Measurements from ENCODE around the gene ADCY7. TPM values are rescaled to one million over a fixed set of nuclear protein-coding genes. Genes with fewer than 3 reads are reported as not detected.

The ADCY7 gene
- polyA plus RNA-seq, 1 experiment = 13.2 TPM

- no peak for DNase-seq (ENCODE audit: low read depth)
- Histone ChIP-seq H3K4me3 (ENCODE audit: low read depth, low read length) (peak overlapping the region; percentile 48), H3K36me3 (ENCODE audit: control insufficient read depth, insufficient read depth, low read length) (no peaks in the 10 kb centered on the region), H3K27me3 (ENCODE audit: control insufficient read depth, insufficient read depth, low read length) (no peaks in the 10 kb centered on the region; the same call in 1 of the 2 replicates)
- ChIA-PET CTCF (interaction anchor here (0.6 to 1.5 kb wide), 7 partner anchors 13 to 123 kb away, joined by 3 to 6 read pairs (median 3); no protein-coding TSS in a partner anchor), POLR2A (no interaction called here)
- no peak for TF ChIP-seq CTCF (IDR thresholded peaks at IDR 0.05; ENCODE audit: insufficient read depth, low read depth, low read length)
Measured at GRCh38 chr16:50246299-50247122, 19.8 kb upstream of the ADCY7 start.

- Histone ChIP-seq H3K4me3 (ENCODE audit: low read depth, low read length) (no peak overlapping the region), H3K27me3 (ENCODE audit: control insufficient read depth, insufficient read depth, low read length) (no peaks in the 10 kb centered on the region; the same call in 1 of the 2 replicates), H3K36me3 (ENCODE audit: control insufficient read depth, insufficient read depth, low read length) (no peaks in the 10 kb centered on the region)
- ChIA-PET CTCF (interaction anchor here (0.8 to 1.5 kb wide), 4 partner anchors 12 to 82 kb away, joined by 3 to 6 read pairs (median 4); no protein-coding TSS in a partner anchor), POLR2A (no interaction called here)
- TF ChIP-seq CTCF (IDR thresholded peaks at IDR 0.05; ENCODE audit: insufficient read depth, low read depth, low read length) = no peak
- DNase-seq (ENCODE audit: low read depth) = no peak
Measured at GRCh38 chr16:50247123-50247905, 19.0 kb upstream of the ADCY7 start.

- no peaks in the 10 kb centered on the region for H3K36me3 ChIP-seq (ENCODE audit: control insufficient read depth, insufficient read depth, low read length)
- DNase-seq (ENCODE audit: low read depth) = no peak
- CTCF ChIA-PET = interaction anchor here (0.9 to 1.0 kb wide), 2 partner anchors 34 to 109 kb away, joined by 3 read pairs; no protein-coding TSS in a partner anchor
- no peak for TF ChIP-seq CTCF (IDR thresholded peaks at IDR 0.05; ENCODE audit: insufficient read depth, low read depth, low read length)
- POLR2A ChIA-PET = no interaction called here
- H3K4me3 ChIP-seq (ENCODE audit: low read depth, low read length) = no peak overlapping the region
- no peaks in the 10 kb centered on the region; the same call in 1 of the 2 replicates for H3K27me3 ChIP-seq (ENCODE audit: control insufficient read depth, insufficient read depth, low read length)
Measured at GRCh38 chr16:50247906-50248608, 18.3 kb upstream of the ADCY7 start.

GRCh38 chr16:50248845-50249244 lies 17.5 kb upstream of the ADCY7 start:
- no peaks in the 10 kb centered on the region for H3K36me3 ChIP-seq (ENCODE audit: control insufficient read depth, insufficient read depth, low read length)
- no peak for DNase-seq (ENCODE audit: low read depth)
- H3K4me3 ChIP-seq (ENCODE audit: low read depth, low read length) = no peak overlapping the region
- CTCF ChIA-PET = interaction anchor here (0.9 kb wide), 1 partner anchor 108 kb away, joined by 3 read pairs; no protein-coding TSS in a partner anchor
- POLR2A ChIA-PET = no interaction called here
- H3K27me3 ChIP-seq (ENCODE audit: control insufficient read depth, insufficient read depth, low read length) = peaks cover 1% of the 10 kb centered on the region; the same call in 1 of the 2 replicates
- TF ChIP-seq CTCF (IDR thresholded peaks at IDR 0.05; ENCODE audit: insufficient read depth, low read depth, low read length) = no peak

Measured in BJ (cell line).